ENCODE measurements around the gene TTC29. TPM values are rescaled to one million over a fixed set of nuclear protein-coding genes. Genes with fewer than 3 reads are reported as not detected.

TTC29 gene
- total RNA-seq, 1 experiment from 2014 or later = not detected

GRCh38 chr4:146842876-146843275 lies 102.8 kb downstream of the TTC29 start:
- CTCF ChIA-PET = interaction anchor here (0.6 kb wide), 1 partner anchor 703 kb away, joined by 3 read pairs; no protein-coding TSS in a partner anchor
- DNase-seq (ENCODE audit: unreplicated experiment) = no peak
- Mint-ChIP-seq H3K4me1 (ENCODE audit: insufficient read depth, unreplicated experiment) (no peaks in the 10 kb centered on the region), H3K27me3 (ENCODE audit: insufficient read depth, unreplicated experiment) (peaks cover 27% of the 10 kb centered on the region), H3K9me3 (ENCODE audit: unreplicated experiment) (no peaks in the 10 kb centered on the region), H3K4me3 (ENCODE audit: unreplicated experiment) (no peak overlapping the region), H3K36me3 (ENCODE audit: insufficient read depth, unreplicated experiment) (no peaks in the 10 kb centered on the region), H3K27ac (ENCODE audit: low read depth, unreplicated experiment) (no peak overlapping the region)
- intact Hi-C loops (cut with micrococcal nuclease) = no loop called here
- POLR2A ChIA-PET = no interaction called here
- no peak for TF ChIP-seq CTCF (IDR thresholded peaks at IDR 0.05; ENCODE audit: unreplicated experiment)
- no TSS peak for BruUV-seq (replicated peaks)

- no peaks in the 10 kb centered on the region for H3K9me3 Mint-ChIP-seq (ENCODE audit: unreplicated experiment)
- no TSS peak for BruUV-seq (replicated peaks)
- H3K27ac Mint-ChIP-seq (ENCODE audit: low read depth, unreplicated experiment) = no peak overlapping the region
- no peaks in the 10 kb centered on the region for H3K36me3 Mint-ChIP-seq (ENCODE audit: insufficient read depth, unreplicated experiment)
- ChIA-PET POLR2A (no interaction called here), CTCF (interaction anchor here (0.7 kb wide), 1 partner anchor 13 kb away, joined by 3 read pairs; no protein-coding TSS in a partner anchor)
- DNase-seq (ENCODE audit: unreplicated experiment) = no peak
- no peak for TF ChIP-seq CTCF (IDR thresholded peaks at IDR 0.05; ENCODE audit: unreplicated experiment)
- peaks cover 26% of the 10 kb centered on the region for H3K27me3 Mint-ChIP-seq (ENCODE audit: insufficient read depth, unreplicated experiment)
- intact Hi-C loops (cut with micrococcal nuclease) = no loop called here
- no peaks in the 10 kb centered on the region for H3K4me1 Mint-ChIP-seq (ENCODE audit: insufficient read depth, unreplicated experiment)
- H3K4me3 Mint-ChIP-seq (ENCODE audit: unreplicated experiment) = no peak overlapping the region
These were observed 104.9 kb downstream of the TTC29 start for GRCh38 chr4:146840731-146841130.

GRCh38 chr4:146835096-146835495 lies 110.6 kb downstream of the TTC29 start:
- Mint-ChIP-seq H3K27me3 (ENCODE audit: insufficient read depth, unreplicated experiment) (peaks cover 60% of the 10 kb centered on the region), H3K36me3 (ENCODE audit: insufficient read depth, unreplicated experiment) (no peaks in the 10 kb centered on the region), H3K9me3 (ENCODE audit: unreplicated experiment) (no peaks in the 10 kb centered on the region), H3K27ac (ENCODE audit: low read depth, unreplicated experiment) (no peak overlapping the region), H3K4me1 (ENCODE audit: insufficient read depth, unreplicated experiment) (no peaks in the 10 kb centered on the region), H3K4me3 (ENCODE audit: unreplicated experiment) (no peak overlapping the region)
- ChIA-PET POLR2A (no interaction called here), CTCF (no interaction called here)
- TF ChIP-seq CTCF (IDR thresholded peaks at IDR 0.05; ENCODE audit: unreplicated experiment) = no peak
- no peak for DNase-seq (ENCODE audit: unreplicated experiment)
- BruUV-seq (replicated peaks) = no TSS peak
- intact Hi-C loops (cut with micrococcal nuclease) = no loop called here

- intact Hi-C loops (cut with micrococcal nuclease) = no loop called here
- Mint-ChIP-seq H3K36me3 (ENCODE audit: insufficient read depth, unreplicated experiment) (no peaks in the 10 kb centered on the region), H3K9me3 (ENCODE audit: unreplicated experiment) (no peaks in the 10 kb centered on the region), H3K4me3 (ENCODE audit: unreplicated experiment) (no peak overlapping the region), H3K4me1 (ENCODE audit: insufficient read depth, unreplicated experiment) (no peaks in the 10 kb centered on the region), H3K27me3 (ENCODE audit: insufficient read depth, unreplicated experiment) (peaks cover 63% of the 10 kb centered on the region), H3K27ac (ENCODE audit: low read depth, unreplicated experiment) (no peak overlapping the region)
- DNase-seq (ENCODE audit: unreplicated experiment) = no peak
- ChIA-PET POLR2A (no interaction called here), CTCF (no interaction called here)
- no TSS peak for BruUV-seq (replicated peaks)
- no peak for TF ChIP-seq CTCF (IDR thresholded peaks at IDR 0.05; ENCODE audit: unreplicated experiment)
These were observed 111.2 kb downstream of the TTC29 start for GRCh38 chr4:146834263-146835034.
